ENCODE data around the gene SNED1. TPM values are rescaled to one million over a fixed set of nuclear protein-coding genes. Genes with fewer than 3 reads are reported as not detected.

SNED1 gene
- total RNA-seq, 2 experiments from 2014 or later: 1.4 to 1.8 TPM

- no peak for TF ChIP-seq CTCF (IDR thresholded peaks at IDR 0.05)
- Mint-ChIP-seq H3K27ac (no peak overlapping the region), H3K9me3 (no peaks in the 10 kb centered on the region), H3K27me3 (no peaks in the 10 kb centered on the region), H3K36me3 (ENCODE audit: low read depth) (no peaks in the 10 kb centered on the region), H3K4me3 (no peak overlapping the region), H3K4me1 (ENCODE audit: low read depth) (no peaks in the 10 kb centered on the region)
- ATAC-seq (no peak), DNase-seq (no peak)
- ChIA-PET CTCF (interaction anchor here (1.0 kb wide), 1 partner anchor 51 kb away, joined by 3 read pairs; no protein-coding TSS in a partner anchor), POLR2A (no interaction called here)
- intact Hi-C loops (cut with micrococcal nuclease): no loop called here
Measured at GRCh38 chr2:240965296-240965904, 33.0 kb upstream of the SNED1 start.

DNA sequence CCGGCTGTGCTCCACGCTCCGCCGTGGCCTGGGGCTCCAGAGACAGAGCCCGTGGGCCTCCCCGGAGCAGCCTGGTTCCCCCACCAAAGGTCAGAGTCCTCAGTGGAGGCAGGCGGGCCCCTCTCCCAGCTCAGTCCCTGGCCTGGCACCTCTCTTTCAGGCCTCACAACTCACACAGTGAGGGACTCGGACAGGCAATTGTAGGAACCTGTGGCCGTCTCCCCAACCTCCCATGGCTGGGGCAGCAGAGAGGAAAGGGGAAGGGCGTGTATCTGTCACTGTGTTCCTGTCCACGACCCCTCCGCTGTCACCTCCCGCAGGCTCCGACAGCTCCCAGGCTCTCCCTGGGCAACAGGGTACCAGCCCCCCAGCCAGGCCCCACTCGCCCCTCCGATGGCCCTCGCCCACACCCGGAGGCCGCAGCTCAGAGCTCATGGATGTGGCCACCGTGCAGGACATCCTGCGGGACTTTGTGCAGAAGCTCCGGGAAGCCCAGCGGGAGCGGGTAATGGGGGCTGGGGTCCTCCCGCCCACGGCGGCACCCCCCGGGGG, 32.4 kb upstream of the SNED1 start:
- H3K4me1 Mint-ChIP-seq (ENCODE audit: low read depth): no peaks in the 10 kb centered on the region
- H3K36me3 Mint-ChIP-seq (ENCODE audit: low read depth): no peaks in the 10 kb centered on the region
- intact Hi-C loops (cut with micrococcal nuclease): no loop called here
- H3K27me3 Mint-ChIP-seq: no peaks in the 10 kb centered on the region
- no peak overlapping the region for H3K27ac Mint-ChIP-seq
- ChIA-PET POLR2A (no interaction called here), CTCF (interaction anchor here (1.0 kb wide), 1 partner anchor 52 kb away, joined by 3 read pairs; no protein-coding TSS in a partner anchor)
- DNase-seq: no peak
- ATAC-seq: no peak
- H3K4me3 Mint-ChIP-seq: no peak overlapping the region
- TF ChIP-seq CTCF (IDR thresholded peaks at IDR 0.05): no peak
- no peaks in the 10 kb centered on the region for H3K9me3 Mint-ChIP-seq

- H3K27ac Mint-ChIP-seq: no peak overlapping the region
- DNase-seq (no peak), ATAC-seq (no peak)
- no peaks in the 10 kb centered on the region for H3K27me3 Mint-ChIP-seq
- H3K9me3 Mint-ChIP-seq: no peaks in the 10 kb centered on the region
- intact Hi-C loops (cut with micrococcal nuclease): no loop called here
- no peaks in the 10 kb centered on the region for H3K36me3 Mint-ChIP-seq (ENCODE audit: low read depth)
- CTCF ChIA-PET: interaction anchor here (0.9 to 1.0 kb wide), 2 partner anchors 17 to 53 kb away, joined by 3 read pairs; no protein-coding TSS in a partner anchor
- H3K4me1 Mint-ChIP-seq (ENCODE audit: low read depth): no peaks in the 10 kb centered on the region
- POLR2A ChIA-PET: no interaction called here
- no peak for TF ChIP-seq CTCF (IDR thresholded peaks at IDR 0.05)
- no peak overlapping the region for H3K4me3 Mint-ChIP-seq
Measured at GRCh38 chr2:240966457-240966905, 31.9 kb upstream of the SNED1 start.

DNA sequence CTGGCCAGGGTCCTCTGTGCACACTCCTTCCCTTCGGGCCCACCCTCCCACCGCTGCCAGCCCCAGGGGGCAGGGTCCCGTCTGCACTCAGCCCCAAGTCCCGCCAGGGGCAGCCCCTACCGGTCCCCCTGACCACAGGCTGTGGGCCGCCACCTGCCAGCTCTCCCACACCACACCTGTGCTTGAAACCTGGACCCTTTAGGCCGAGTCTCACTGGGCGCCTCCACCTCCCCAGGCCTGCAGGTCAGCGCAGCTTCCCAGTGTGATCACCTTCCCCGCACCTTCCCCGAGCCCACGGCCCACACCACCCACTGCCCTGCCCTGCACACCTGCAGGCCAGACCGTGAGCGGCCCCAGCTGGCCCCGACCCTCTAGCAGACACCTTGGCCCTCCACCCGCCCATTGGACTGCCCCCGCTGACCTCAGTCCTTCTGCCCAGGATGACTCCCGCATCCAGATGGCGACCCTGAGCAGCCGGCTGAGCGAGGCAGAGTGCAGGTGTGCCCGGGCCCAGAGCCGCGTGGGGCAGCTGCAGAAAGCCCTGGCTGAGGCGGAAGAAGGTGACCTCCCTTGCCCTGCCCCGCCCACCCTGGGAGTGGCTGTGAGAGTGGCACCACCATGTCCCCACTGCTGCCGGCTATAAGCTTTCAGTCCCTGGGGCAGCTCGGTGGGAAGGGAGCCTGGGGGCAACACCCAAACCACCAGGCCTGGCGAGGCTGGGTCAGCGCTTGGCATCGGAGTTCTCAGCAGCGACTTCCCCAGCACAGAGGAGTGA, 31.3 kb upstream of the SNED1 start:
- H3K36me3 Mint-ChIP-seq (ENCODE audit: low read depth): no peaks in the 10 kb centered on the region
- ChIA-PET CTCF (interaction anchor here (0.9 kb wide), 1 partner anchor 16 kb away, joined by 3 read pairs; no protein-coding TSS in a partner anchor), POLR2A (no interaction called here)
- H3K4me3 Mint-ChIP-seq: no peak overlapping the region
- no peaks in the 10 kb centered on the region for H3K9me3 Mint-ChIP-seq
- DNase-seq (no peak), ATAC-seq (no peak)
- no peaks in the 10 kb centered on the region for H3K4me1 Mint-ChIP-seq (ENCODE audit: low read depth)
- no peak overlapping the region for H3K27ac Mint-ChIP-seq
- no peak for TF ChIP-seq CTCF (IDR thresholded peaks at IDR 0.05)
- intact Hi-C loops (cut with micrococcal nuclease): no loop called here
- no peaks in the 10 kb centered on the region for H3K27me3 Mint-ChIP-seq

All from activated CD8-positive, alpha-beta T cell treated with anti-CD3 and anti-CD28 coated beads for 36 hours (primary cell).